HG03108 (cell line): ENCODE measurements around the gene LRRC57.
"Not testable (repeated sequence)": the region's sequence is repeated elsewhere in the genome, so short reads cannot be mapped to it uniquely, and the experiment has no call there.

Experiments
- ATAC-seq: cut with Tn5 transposase; IDR thresholded peaks from one replicate; pipeline ENCODE4 v1.9.1; 2021; ENCODE audit warnings: moderate library complexity; ENCODE audit not compliant: unreplicated experiment

LRRC57 gene

DNA sequence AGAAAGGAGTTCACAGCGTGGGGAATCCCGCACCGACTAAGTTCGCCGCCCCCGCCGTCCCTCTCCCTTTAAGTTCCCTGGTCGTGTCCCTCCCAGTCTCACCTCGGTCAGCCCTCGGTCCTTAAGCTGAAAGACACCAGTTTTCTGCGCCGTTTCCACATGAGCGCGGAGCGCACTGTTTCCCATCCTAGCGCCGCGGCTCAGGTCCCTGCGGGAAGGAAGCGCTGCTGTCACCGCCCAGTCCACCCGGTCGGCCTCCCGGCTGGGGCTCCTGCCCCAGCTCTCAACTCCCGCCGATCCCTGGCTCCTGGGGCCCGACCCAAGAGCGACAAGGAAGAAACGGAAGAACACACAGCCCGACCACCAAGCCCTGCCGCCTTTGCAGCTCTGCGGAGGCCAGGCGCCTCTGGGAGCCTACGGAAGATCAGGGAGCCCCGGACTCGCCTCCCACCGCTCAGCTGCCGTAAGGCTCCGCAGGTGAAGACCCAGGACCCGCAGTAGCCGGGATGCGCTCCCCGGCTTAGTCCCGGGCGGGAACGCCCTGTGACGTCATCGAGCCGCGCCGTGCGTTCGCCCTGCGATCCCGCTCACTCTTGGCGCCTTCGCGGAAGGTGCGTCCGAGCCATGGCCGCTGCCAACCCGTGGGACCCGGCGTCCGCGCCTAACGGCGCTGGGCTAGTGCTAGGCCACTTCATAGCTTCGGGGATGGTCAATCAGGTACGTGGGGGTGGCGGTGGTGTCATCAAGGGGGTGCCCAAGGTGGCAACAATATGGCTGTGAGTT, at the start of gene LRRC57, which contains the start of gene HAUS2:
Gene LRRC57 (minus strand): TSS at position 545 of the 783 bp plus-strand sequence. CDS start 359 bp downstream, at position 186.
Gene HAUS2 (plus strand): TSS at position 590 of the 783 bp plus-strand sequence. CDS start 35 bp downstream, at position 625.
- peak; percentile 77 for ATAC-seq

DNA sequence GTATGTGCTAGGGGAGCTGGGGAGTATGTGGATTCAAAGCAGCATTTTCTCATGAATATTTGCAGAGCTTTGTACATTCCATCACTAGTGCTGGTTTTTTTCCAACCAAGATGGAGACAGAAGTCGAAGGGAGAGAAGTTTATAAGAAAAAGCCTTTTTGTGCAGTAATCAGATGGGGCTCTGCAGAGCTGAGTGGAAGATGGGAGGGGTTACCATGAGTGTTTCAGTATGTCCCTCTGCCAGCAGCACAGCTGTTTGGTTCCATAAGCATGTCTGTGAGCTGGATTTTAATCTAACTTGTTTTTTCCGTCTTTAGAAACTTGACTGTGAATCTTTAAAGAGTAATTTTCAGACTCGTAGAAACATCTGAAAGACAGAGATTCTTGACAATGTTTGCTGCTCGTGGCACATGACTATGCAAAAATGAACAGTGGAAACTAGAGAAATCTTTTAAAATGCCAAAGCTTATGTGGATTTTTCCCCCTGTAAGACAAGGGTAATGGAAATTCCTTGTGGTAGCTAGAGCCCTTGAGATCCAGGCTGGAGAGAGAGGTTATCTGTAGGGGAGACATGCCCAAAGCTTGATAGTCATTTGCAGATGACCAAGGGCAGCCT, 47.1 kb upstream of the LRRC57 start:
- ATAC-seq, result no peak

DNA sequence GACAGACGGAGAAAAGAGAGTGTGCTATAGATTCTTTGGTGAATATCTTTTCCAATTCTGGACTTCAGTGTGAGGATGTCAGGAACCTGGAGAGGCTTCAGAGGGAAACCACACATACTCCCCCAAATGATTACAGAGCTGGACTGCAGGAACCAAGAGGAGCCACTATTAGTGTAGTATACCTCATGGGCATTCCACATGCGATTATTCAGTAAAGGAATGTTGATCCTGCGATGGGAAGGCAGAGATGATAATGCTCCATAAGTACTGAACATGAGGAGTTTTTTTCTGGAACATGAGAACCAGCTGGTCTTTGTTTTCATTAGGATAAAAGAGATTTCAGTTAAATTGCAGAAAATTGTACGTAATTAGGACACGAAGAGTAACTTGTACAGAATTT, 45.5 kb upstream of the LRRC57 start:
- no peak for ATAC-seq

DNA sequence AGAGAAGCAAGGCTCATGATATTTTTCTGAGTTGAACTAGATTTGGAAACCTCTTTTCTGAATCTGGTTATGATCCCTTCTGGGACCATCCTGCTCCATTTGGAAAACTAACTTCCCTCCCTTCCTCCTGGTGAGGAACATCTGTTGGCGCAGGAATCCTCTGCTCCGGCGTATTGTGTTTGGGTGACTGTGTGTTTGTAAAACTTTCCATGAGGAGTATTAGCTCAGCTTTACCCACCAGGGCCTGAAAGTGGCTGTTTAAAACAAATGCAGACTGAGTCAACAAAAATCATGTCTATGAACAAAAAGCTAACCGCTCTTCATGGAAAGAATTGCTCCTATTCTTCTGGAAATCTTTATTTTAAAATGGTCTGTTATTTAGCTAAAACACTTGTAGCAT, 44.5 kb upstream of the LRRC57 start:
- no peak for ATAC-seq

DNA sequence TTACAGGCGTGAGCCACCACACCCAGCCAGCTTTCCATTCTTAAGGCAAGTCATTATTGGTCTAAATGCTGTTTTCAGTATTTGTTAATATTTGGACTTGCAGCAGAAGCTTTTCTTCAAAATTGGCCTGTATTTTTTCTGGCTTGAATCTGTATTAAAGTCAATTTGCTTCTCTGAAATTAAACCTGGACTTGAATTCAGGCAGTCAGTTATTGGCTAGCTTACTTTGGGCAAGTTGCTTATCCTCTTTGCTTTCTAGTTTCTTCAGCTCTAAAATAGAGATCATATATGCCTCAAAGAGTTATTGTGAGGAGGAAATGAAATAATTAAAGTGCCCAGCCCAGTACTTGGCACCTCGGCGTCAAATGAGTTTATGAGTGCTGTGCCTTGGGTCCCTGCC, 44.1 kb upstream of the LRRC57 start:
- ATAC-seq, result no peak

DNA sequence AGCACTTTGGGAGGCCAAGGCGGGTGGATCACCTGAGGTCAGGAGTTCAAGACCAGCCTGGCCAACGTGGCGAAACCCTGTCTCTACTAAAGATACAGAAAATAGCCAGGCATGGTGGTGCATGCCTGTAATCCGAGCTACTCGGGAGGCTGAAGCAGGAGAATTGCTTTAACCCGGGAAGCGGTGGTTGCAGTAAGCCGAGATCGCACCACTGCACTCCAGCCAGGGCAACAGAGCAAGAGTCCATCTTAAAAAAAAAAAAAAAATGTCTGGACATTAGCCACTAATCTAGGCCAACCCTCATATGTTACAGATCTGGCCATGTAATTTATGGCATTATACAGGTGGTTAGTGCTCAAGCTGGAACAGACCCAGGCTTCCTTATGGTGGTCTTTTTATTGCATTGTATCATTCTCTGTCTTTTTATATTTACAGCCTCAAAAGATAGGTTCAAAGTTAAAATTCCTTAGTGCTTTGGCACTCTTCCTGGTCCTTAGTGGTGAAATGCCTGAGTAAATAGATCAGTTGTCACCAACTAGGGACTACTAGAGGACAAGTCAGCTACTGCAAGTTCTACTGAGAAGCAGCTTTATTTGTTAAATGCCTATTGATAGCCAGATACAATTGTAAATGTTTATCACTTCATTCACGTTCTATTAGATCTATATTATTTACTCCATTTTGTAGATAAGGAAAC, 42.8 kb upstream of the LRRC57 start:
- ATAC-seq, result no peak

DNA sequence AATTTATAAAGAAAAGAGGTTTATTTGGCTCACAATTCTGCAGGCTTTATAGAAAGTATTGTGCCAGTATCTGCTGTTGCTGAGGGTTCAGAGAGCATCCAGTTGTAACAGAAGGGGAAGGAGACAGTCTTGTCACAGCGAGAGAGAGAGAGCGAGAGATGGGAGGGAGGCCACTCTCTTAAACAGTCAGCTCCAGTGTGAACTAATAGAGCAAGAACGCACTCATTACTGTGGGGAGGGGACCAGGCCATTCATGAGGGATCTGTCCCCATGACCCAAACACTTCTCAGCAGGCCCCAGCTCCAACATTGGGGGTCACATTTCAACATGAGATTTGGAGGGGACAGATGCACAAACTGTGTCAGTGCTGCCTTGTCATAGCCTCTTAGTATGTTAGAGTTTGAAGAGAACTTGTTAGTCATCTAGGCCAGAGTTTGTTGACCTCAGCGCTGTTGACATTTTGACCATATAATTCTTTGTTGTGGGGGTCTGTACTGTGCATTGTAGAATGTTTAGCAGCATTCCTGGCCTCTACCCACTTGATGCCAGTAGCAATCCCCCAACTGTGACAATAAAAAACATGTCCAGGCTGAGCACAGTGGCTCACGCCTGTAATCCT, 42.1 kb upstream of the LRRC57 start:
- ATAC-seq, result no peak

DNA sequence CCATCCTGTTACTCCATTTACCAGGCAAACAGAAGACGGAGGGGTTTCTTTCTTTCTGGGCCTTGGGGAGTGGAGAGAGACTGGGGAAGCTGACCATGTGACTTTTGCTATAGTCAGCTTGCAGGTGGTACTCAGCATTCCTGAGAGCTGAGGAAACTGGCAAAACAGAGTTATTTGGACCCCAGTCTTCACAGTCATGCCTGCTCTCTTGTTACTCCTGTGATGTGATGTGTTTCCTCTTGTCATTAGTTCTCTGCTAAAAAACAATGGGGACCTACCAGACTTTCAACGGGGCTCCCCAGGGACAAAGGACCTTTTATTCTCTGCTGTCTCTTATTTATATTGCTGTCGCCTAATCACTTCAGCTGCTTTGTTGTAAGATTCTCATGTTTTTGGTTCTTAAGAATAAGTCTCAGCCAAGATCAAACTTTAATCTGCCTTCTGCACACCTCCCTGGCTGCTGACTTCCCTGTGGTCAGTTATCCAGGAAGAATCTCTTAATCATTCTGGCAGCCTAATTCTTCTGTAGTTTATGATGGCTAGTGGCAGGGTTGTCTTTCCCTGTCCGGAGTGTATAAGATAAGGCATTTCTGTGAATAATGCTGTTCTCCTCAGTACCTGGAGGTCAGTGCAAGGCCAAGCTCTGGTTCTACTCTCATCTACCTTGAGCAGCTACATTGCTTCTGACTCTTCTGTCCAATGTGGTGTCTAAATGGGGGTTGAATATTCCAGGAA, 35.6 kb upstream of the LRRC57 start:
- ATAC-seq, result no peak

DNA sequence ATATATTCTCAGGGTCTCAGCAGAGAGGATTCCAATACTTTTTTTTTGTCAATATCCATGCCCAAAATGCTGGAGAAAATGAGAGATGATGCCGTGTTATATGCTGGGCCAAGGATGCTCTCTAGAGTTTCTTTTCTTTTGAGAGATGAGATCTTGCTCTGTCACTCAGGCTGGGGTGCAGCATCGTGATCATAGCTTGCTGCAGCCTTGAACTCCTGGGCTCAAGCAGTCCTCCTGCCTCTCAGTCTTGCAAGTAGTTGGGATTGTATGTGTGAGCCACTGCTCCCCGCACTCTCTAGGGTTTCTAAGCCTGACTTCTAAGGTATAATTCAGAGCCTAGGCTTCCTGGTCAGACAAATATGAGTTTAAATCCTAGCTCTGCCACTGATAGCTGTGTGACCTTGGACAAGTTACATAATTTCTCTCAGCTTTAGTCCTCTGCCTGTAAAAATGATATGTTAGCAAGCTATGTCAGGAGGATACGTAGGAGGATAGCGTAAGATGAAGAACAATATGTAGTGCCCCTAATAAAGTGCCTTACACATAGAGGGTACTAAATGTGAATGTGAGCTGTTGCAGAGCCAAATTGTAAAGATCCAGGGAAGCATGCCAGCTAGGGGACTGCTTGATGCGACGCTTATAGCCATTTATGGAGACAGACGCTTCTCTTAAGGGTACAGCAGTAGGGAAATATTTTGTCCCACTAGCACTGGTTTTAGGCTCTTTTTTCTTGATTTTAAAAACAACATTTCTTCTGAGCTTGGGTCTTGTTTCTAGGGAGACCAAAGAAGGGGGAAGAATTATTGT, 34.2 kb upstream of the LRRC57 start:
- no peak for ATAC-seq

DNA sequence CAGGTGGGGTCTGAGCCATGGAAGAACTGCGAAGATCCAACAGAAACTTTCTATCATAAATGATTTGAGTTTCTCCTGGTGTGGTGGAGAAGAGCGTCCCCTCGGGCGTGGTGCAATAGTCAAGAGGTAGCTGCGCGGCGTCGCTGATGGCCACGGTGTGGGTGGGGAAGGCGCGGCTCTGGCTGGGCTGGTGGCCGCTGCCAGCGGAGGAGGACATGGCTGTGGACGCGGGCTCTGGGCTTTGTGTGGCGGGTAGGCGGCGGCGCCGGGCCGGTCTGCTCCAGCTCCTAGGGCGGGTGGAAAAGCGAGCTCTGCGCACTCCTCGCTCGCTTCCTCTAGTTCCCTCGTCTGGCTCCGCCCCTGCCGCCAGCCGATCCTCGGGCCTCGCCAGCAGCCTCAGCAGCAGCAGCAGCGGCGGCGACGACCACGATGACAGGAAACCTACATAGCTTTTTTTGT, 32.7 kb upstream of the LRRC57 start:
- peak; percentile 89 for ATAC-seq

DNA sequence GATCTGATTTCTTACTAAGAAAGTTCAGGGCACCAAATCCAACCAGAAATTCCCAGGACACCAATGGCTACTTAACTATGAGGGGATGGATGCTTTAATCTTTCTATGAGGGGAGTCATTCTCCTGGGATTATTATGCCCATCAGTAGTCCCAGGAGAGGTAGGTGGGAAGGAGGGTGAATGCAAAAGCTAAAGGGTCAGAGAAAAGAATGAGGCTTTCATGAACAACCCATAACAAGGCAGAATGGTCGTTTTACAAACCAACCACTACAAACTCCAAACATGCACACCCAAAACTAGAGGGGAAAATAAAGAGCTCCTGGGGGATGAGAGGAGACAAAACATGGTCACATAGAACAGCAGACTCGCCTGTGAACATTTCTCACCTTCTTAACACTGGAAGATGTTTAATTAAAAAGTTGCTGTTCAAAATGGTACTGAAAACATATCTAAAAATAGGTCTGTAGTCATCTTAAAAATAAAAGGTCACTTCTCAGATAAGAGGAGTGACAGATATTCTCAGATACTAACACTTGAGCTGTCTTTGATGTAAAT, 30.5 kb upstream of the LRRC57 start:
- no peak for ATAC-seq

DNA sequence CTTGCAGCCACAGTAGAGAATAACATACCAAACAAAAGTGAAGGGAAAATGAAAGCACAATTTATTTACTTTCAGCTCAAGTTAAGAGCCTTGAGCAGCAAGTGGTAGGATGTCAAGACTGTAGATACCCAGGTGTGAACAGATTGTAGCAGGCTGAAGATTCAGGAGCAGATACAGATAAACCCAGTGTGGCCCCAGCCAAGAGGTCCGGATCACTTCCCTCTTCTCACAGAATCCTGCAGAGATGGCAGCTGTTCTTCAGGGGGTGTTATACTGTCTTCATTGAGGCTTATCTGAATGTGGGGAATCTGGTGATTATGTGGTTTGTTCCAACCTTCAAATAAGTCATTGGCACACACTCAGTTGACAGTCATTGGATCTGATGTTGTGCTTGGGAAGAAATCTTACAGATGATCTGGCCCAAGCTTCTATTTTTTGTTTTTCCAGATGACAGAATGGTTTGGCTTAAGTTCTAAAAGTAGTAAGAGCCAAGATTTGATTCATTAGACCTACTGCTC, 29.0 kb upstream of the LRRC57 start:
- ATAC-seq, result no peak

DNA sequence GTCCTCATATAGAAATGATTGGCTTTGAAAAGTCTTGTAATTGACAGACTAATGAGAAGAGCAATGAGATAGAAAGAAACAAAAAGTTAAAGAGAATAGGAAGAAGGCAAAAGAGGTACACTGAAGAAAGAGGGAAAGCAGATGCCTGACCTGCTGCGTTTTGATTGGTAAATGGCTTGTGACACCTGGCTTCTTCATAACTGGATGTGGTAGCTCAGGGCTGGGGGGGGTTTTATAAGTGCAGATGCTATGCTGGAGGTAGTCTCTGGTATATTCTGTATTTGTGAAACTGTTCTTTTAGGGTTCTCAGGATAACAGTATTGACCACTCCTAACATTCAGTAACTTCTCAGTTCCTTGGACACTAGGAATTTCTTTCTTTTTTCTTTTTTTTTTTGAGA, 28.2 kb upstream of the LRRC57 start:
- ATAC-seq, result no peak

DNA sequence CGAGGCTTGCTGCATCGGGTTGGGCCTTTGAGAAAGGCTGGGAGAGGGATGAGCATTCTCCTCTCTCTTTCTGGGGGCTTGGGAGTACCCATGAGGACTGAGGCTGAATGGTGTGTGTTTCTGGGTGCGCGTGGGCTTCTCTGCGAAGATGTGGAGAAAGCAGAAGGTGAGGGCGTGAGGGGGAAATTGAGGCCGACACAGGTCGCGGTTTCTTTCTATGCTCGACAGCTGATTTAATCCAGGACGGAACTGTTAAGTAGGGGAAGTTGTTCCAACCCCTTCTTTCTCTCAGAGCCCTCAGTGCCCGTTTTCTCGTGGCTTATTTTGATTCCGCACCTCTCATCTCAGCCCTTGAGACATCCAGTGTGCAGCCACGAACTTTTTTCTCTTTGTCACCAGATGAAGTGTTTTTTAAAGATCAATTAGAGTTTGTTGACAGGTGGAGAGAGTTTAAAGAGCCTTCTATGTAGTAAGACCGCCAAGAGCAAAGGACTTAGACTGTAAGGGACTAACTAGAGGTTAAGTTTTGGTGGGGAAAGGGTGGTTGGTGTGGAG, 27.5 kb upstream of the LRRC57 start:
- ATAC-seq, result no peak

DNA sequence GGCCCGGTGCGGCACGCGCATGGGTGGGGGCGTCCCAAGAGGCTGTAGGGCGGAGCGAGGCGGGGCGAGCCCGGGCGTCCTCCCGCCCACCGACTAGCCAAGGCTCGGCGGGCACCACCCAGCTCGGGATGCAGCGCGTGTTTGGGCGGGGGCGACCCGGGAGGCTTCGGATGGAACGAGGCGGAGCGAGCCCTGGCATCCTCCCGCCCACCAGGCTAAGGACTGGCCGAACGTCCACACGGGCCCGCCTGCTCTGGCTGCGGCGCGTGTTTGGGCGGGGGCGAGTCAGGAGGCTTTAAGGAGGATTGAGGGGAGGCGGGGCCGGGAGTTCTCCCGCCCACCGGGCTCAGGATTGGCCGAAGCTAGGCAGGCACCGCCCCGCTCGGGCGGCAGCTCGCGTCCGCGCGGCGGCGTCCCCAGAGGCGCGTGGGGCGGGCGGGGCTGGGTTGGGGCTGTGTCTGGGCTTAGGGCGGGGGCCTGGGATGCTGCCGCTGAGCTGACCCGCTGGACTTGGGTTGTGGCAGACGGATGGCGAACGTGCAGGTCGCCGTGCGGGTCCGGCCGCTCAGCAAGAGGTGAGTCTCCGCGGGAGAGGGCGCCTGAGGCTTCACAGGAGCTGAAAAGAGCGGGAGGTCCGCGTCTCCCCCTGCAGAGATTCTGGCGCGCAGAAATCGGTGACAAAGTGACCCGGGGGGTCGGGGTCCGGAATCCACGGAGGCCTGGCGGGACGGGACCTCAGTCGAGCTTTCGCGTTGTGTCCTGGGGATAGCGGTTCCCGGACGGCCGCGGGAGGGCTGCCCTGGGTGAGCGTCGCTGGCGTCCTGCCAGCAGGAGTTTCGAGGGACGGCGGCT, 26.8 kb upstream of the LRRC57 start, which contains the start of gene STARD9:
Gene STARD9 (plus strand): TSS at position 419 of the 852 bp plus-strand sequence. CDS start 110 bp downstream, at position 529.
- ATAC-seq, result peak; percentile 86

DNA sequence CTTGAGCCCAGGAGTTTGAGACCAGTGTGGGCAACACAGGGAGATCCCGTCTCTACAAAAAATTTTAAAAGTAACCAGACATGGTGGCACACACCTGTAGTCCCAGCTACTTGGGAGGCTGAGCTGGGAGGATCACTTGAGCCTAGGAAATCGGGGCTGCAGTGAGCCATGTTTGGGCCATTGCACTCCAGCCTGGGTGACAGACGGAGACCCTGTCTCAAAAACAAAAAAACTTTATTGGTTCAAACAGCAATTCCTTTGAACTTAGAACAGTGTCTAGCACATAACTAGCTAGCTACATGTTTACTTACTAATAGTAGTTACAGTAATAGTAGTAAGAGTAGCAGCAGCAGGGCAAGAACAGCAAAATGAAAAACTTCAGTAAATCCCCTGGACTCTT, 10.1 kb upstream of the LRRC57 start:
- ATAC-seq, result no peak

DNA sequence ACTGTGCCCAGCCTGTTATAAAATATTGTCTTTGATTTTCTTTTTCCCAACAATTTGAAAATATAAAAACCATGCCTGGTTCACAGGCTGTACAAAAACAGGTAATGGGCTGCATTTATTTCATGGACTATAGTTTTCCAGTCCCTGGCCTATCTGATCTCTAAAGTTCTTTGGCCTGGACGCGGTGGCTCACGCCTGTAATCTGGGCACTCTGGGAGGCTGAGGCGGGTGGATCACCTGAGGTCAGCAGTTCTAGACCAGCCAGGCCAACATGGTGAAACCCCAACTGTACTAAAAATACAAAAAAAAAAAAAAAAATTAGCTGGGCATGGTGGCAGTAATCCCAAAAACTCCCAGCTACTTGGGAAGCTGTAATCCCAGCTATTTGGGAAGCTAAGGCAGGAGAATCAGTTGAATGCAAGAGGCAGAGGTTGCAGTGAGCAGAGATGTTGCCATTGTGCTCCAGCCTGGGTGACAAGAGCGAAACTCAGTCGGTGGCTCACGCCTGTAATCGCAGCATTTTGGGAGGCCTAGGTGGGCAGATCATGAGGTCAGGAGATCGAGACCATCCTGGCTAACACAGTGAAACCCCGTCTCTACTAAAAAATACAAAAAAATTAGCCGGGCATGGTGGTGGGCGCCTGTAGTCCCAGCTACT, 8.1 kb upstream of the LRRC57 start:
- not testable (repeated sequence) for ATAC-seq
